ENCODE data around the gene LPP.

DNA sequence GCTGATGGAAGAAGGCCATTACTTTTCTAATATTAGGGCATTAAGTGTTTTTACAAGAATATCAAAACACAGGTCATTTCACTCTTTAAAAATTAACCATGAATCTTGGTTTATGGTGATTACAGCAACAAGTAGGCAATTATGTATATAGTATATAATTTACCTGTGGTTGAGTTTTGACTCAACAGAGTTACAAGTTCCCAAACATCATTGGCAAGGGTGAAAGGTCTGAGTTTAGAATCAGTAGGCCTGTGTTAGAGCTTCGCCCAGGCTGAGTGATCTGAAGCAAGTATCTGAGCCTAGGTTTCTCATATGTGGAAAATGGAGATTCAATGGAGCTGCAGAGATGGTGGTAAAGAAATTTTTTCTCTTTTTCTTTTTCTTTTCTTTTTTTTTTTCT, 25.1 kb upstream of the LPP start:
- no peak for TF ChIP-seq EZH2phosphoT487 (IDR thresholded peaks at IDR 0.05; ENCODE audit: borderline replicate concordance, low read length)
- TF ChIP-seq, protein P1, sequence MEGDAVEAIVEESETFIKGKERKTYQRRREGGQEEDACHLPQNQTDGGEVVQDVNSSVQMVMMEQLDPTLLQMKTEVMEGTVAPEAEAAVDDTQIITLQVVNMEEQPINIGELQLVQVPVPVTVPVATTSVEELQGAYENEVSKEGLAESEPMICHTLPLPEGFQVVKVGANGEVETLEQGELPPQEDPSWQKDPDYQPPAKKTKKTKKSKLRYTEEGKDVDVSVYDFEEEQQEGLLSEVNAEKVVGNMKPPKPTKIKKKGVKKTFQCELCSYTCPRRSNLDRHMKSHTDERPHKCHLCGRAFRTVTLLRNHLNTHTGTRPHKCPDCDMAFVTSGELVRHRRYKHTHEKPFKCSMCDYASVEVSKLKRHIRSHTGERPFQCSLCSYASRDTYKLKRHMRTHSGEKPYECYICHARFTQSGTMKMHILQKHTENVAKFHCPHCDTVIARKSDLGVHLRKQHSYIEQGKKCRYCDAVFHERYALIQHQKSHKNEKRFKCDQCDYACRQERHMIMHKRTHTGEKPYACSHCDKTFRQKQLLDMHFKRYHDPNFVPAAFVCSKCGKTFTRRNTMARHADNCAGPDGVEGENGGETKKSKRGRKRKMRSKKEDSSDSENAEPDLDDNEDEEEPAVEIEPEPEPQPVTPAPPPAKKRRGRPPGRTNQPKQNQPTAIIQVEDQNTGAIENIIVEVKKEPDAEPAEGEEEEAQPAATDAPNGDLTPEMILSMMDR (conservative IDR thresholded peaks at IDR 0.05; ENCODE audit: low read depth, low read length): no peak

Measured in PC-3 (cell line).